GM19463 (cell line): Measurements from ENCODE around the gene YKT6.
"Not testable (repeated sequence)": the region's sequence is repeated elsewhere in the genome, so short reads cannot be mapped to it uniquely, and the experiment has no call there.

Experiments
- ATAC-seq: cut with Tn5 transposase; IDR thresholded peaks from one replicate; pipeline ENCODE4 v1.9.1; 2021; ENCODE audit warnings: mild to moderate bottlenecking, moderate library complexity; ENCODE audit not compliant: unreplicated experiment

YKT6 gene

DNA sequence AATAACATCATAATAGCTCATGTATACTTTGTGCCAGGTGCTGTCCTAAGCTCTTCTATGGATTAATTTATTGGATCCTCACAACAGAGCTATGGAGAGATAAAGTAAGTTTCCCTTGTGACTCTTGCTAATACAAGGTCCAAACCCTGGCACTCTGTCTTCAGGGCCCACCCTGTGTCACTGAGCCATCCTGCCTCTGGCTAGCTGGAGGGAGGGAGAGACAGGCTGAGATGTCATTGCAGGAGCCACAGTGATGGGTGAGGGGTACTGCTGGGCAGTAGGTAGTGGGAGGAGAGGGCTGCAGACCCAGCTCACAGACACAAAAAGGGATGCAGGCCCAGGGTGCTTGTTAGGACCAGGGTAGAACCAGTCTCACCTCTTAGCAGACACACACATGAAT lies 28.4 kb upstream of the YKT6 start:
- no peak for ATAC-seq

DNA sequence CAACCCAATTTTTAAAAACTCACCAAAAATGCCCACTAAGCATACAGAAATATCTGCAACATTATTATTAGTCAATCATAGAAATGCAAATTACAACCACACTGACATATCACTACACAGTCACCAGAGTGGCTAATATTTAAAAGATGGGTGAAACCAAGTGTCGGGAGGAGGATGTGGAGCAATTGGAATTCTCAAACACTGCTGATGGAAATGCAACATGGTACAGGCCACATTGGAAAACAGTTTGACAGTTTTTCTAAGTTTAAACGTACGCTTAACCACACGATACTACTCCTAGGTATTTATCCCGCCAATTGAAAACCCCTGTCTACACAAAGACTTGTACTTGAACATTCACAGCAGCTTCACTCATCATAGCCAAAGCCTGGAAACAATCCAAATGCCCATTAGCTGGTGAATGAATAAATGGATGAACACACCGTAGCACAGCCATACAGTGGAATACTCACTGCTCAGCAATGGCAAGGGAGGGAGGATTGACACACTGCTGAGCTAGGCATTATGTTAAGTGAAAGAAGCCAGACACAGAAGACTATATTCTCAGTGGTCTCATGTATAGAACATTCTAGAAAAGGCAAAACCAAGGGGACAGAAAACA lies 27.9 kb upstream of the YKT6 start:
- ATAC-seq: no peak

GRCh38 chr7:44173911-44174693 lies 26.7 kb upstream of the YKT6 start:
- no peak for ATAC-seq

GRCh38 chr7:44174694-44174948 lies 26.2 kb upstream of the YKT6 start:
- not testable (repeated sequence) for ATAC-seq

DNA sequence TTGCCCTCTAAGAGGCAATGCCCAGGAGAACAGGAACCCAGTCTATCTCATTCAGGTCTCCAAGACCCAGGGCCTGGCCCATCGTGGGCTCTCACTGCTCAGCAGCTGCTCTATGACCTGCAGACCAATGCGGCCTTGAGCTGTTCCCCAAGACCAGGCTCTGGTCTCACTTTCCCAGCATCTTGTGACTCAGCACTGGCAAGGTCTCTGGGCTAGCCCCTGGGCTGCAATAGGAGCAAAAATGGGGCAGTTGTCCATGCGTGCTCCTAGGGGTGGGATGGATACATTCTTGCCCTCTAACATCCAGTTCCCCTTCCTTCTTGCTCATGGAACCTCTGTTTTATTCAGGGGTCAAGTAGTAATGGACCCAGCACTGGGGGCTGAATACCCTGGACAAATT lies 25.0 kb upstream of the YKT6 start:
- no peak for ATAC-seq

DNA sequence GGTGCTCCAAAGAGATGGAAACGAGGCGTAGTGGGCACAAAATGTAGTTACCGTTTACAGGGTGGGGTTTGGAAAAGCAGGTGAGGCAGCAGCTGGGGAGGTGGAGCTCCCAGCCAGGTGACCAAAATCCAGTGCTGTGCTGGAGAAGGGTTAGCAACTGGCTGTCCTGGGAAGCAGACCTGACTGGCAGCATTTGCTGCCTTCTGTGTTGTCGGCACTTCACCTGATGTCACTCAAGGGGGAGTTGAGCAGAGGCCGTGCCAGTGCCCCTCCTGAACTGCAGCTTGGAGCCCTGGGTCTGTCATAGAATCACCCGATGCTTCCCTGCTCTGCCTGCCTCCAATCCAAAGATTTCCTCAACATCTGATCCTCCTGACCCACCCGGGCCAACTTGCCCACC lies 24.3 kb upstream of the YKT6 start:
- ATAC-seq: no peak

- no peak for ATAC-seq
Measured at GRCh38 chr7:44177570-44178131, 23.1 kb upstream of the YKT6 start.

GRCh38 chr7:44180631-44181030 lies 20.1 kb upstream of the YKT6 start:
- no peak for ATAC-seq

GRCh38 chr7:44182827-44183226 lies 18.0 kb upstream of the YKT6 start:
- ATAC-seq: no peak

DNA sequence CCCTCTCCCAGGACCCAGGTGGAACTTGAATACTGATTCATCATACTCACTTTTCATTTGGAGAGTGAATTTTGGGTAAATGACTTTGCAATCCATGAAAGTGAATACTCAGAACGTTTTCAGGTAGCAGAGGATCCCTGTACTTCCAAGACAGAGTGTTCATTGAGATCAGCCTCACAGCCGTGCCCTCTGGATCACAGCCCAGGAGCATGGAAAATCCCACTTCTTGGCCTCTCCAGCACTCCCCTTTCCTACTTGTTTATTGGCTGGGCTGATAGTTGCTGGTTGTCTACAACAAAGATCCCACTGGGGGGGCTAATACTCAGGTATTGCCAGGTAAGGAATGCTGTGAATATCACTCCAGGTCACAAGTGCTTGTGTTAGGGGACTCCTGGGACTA lies 17.4 kb upstream of the YKT6 start:
- ATAC-seq: no peak

DNA sequence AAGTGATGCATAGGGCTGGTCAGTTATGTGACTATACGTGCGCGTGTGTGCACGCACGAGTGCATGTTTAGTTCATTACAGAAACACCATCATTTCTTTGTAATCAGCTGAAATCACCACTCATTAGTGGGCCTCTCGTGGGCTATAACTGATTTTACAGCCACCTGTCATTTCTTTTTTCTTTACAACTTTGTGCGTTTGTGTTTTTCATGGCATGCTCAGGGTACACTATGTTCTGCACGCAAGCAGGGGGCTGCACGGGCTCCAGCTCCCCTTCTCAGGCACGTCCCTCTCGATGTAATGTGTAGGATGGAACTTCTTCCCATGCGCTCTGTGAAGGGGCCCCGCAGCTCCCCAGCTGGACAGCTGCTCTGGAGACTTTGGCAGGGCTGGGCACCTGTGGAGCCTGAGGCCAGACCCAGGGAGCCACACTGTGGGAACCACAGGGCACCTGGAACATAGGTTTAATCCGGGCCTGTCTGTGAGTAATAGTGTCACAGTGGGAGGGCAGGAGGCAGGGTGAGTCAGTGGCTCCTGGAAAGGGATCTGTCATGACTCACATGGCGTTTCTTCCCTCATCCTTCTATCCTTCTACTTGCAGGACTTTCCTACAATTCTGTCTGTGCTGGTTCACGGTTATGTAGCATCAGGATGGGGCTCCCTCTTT lies 16.4 kb upstream of the YKT6 start:
- no peak for ATAC-seq

DNA sequence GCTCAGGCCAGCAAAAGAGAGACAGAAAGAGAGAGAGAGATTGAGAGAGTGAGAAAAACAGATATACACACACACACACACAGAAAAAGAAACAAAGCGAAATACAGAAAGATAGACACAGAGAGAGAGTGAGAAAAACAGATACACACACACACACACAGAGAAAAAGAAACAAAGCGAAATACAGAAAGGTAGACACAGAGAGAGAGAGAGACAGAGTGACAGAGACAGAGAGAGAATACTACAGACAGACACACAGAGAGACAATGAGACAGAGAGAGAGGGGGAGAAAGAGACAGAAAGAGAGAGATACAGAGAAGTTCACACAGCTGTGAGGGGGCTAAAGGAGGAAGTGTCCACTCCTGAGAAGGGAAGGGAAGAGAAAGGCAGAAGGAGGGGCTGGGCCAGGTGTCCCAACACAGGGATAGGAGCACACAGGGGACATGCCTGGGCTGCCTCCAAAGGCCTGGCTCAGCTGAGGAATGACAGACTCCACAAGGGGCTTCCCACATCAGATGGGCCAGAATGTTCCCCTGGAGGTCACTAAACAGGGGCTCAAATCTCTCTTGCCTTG lies 15.8 kb upstream of the YKT6 start:
- no peak for ATAC-seq

- no peak for ATAC-seq
Measured at GRCh38 chr7:44185729-44186128, 15.0 kb upstream of the YKT6 start.

- ATAC-seq: no peak
Measured at GRCh38 chr7:44186736-44187135, 14.0 kb upstream of the YKT6 start.

DNA sequence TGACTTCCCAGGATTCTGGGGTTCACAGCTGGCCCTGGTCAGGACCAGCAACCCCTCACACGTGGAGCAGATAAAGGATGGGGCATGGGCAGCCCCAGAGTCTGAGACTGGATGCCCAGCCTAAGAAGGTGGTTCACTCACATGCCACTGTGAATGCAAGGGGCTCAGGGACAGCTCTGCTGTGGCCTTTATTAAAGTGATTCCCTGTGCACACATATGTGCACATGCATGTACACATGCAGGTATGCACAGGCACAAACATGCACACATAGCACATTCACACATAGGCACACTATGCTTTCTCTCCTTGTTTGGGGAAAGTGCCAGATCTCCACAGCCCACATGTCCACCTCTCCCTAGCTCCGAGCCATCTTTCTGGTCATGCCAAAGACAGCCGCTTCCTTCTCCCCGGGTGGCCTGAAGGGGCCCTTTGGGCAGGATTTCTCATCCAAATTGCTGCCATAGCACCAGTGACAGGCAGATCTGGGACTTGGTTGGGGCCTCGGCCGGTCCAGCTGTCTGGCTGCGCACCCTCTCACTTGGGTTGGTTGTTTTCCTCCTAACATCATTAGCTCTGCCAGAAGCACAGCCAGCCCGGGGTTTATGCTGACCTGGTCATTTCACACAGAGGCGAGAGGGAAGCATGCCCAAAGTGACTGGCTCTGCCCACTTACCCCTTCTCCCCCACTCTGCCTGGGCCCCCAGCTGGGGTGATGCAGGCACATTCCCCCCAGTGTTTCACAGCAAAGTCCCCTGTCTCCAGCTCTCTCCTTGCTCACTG lies 13.0 kb upstream of the YKT6 start:
- ATAC-seq: no peak

DNA sequence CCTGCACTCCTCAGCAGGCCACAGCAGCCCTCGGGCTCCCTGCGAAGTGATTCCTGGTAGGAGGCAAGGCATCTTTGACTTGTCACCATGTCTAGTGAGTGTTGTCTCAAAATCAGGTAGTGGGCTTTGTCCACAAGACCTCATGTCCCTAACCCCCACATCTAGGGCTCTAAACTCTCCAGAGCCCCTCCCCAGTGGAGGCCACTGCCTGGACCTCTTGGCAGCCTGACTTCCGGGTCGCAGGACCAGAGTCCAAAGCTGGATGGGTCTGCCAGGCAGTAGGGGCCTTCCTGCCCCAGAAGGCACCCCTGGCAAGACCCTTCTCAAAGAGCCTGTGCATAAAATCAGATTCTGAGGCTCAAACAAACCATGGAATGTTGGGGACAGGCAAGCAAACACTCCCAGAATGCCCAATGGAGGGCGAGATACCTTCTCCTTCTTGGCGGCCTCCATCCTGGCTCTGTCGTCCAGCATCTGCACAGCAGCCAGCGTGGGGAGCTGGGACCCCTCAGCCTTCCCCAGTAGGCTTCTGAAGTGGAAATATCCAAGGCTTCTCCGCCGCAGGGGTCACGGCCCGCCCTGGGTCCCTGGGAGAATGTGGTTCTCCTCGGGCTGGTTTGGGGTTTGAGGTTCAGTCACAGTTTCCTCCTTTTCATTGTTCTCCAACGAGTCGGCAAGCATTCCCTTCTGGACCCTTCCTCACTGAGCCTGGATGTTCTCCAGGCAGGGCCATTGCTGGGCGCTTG lies 12.1 kb upstream of the YKT6 start:
- no peak for ATAC-seq

DNA sequence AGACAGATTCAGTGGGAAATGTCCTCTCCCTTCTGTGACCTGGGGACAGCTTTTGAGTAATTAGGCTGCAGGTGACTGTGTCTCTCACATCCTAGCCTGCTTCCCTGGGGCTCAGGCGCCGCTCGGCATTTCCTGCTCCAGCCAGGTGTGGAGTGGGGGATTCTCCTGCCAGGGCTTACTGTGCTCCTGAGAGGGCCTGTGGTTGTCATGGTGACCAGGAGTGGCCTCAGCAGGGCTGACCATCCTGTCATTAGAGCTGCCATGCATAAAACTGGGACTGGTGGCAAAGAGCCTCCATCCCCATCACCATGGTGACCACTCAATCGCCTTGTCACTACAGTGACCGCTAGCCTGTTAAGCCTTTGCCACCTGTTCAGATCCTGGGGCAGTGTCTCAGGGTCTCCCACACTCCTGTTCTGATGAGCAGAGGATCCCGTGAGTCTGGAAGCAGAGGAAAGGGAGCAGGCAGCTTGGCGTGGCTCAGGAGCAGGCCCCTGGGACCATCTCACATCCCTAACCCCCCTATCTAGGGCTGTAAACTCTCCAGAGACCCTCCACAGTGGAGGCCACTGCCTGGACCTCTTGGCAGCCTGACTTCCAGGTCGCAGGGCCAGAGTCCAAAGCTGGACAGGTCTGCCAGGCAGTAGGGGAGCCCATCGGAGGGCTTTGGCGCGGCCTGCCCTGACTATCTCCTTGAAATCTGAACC lies 11.3 kb upstream of the YKT6 start, which contains the start of gene GCK:
Gene GCK, minus strand, starts transcription at position 154 of the 707 bp plus-strand sequence. CDS start 486 bp downstream, outside the sequence.
- ATAC-seq: no peak

GRCh38 chr7:44189993-44190872 lies 10.5 kb upstream of the YKT6 start:
- no peak for ATAC-seq

DNA sequence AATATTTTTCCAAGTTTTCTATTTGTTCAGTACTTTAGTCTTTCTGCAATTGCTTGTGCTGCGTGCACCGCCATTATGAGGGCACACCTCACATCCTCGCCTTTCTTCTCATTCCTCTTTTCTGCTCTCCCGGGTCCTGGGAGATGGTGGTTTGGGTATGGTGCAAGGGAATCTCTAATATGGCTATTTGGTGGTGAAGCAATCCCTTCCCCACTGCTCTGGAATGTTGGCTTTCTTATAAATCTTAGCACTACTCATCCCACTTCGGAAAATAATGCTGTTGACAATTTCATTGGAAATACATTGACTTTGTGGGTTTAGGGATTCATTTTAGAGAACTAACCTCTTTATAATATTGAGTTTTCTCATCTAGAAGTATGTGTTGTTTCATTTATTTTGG lies 9.6 kb upstream of the YKT6 start:
- ATAC-seq: no peak
